ENCODE data around the gene FHIP1B.

Gene FHIP1B

GRCh38 chr11:6197466-6198200 is 36.8 kb downstream of the FHIP1B start:
- no peak for DNase-seq

GRCh38 chr11:6196396-6196795 is 38.0 kb downstream of the FHIP1B start:
- peak in 1 of 2 experiments; percentile 26 for DNase-seq

- no peak for DNase-seq
Measured at GRCh38 chr11:6194065-6194581, 40.3 kb downstream of the FHIP1B start.

DNA sequence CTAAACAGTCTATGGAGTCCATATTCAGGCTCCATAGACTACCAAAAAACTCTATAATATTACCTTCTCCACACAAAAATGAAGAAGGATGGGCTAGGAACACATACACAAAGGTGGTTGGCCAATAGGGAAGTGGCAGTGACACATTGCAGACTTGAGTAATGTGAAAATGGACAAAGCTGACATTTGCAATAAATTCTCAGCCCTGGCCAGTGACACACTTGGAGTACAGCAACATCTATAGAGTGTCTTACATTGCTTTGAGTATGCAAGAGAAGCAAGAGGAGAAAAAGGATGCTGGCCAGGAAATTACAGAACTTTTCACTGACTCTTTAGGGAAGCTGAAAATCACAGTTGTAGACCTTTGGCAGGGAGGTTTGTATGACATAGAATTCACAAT is 42.7 kb downstream of the FHIP1B start:
- DNase-seq, result no peak

DNA sequence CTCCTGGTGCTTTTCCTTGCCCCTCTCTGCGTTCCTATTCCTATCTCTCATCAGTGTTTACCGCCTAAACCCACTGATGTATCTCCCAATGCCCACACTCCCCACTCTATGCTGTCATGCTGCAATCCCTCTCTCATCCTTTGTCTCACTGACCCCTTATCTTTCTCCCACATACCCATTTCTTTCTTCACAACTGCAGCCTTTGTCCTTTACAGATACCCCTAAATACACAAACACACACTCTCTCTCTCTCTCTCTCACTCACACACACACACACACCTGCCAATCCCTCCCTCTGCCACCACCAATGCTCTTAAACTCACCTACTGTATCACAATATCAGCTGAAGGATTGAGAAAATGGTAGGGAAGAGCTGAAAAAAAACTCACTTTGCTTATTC is 59.0 kb downstream of the FHIP1B start:
- no peak for DNase-seq

GRCh38 chr11:6170226-6170625 is 64.2 kb downstream of the FHIP1B start, which contains the start of gene OR52B2:
Gene OR52B2, minus strand, starts transcription at chr11:6170326. Its CDS starts 0 bp downstream, at chr11:6170326.
- DNase-seq, result no peak
